Right lung (tissue), 5 donors: ENCODE results near the gene KDM4B. TPM values are rescaled to one million over a fixed set of nuclear protein-coding genes. Genes with fewer than 3 reads are reported as not detected.

ENCODE experiments used
- DNase-seq, 2 donors: peaks; one replicate each; pipeline ENCODE4 v3.0.0-alpha.2; 2013
- polyA plus RNA-seq, 5 donors: library from polyadenylated mRNA; unstranded; fragments of 120-200 nt; gene quantifications; one replicate each; pipeline versions ENCODE4 v1.2.1 to v1.2.3, GENCODE V29; 2013; ENCODE audit warnings: inconsistent platforms in 1 of 5, low replicate concordance in 1 of 5; ENCODE audit not compliant: insufficient read length in 5 of 5, insufficient read depth in 1 of 5

The KDM4B gene
- polyA plus RNA-seq, 5 donors: 19.1 to 34.8 (median 24.8) TPM

DNA sequence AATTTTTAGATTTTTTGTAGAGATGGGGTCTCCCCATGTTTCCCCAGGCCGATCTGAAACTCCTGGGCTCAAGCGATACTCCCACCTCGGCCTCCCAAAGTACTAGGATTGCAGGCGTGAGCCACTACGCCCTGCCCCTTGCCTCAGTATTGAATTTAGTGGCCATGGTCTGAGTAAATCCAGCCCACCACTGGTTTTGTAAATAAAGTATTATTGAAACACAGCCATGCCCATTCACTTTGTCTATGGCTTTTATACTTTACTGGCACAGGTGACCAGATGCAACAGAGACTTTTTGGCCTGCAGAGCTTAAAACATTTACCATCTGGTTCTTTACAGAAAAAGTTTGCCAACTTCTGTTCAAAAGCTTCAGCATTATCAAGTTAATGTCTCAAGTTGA is 227.9 kb downstream of the KDM4B start:
- DNase-seq: no peak

- DNase-seq: no peak
Measured at GRCh38 chr19:5200844-5201243, 231.9 kb downstream of the KDM4B start.

GRCh38 chr19:5202553-5202952 is 233.6 kb downstream of the KDM4B start:
- DNase-seq: no peak

Other genes starting within 250 kb of the KDM4B start
- 10 to 100 TPM; 20.2 to 34.1 (median 29.0) TPM for gene DPP9, start 245.3 kb upstream of the KDM4B start, polyA plus RNA-seq
- gene FEM1A, start 177.4 kb upstream of the KDM4B start, polyA plus RNA-seq: 1 to 10 TPM; 1.4 to 2.4 (median 1.6) TPM
- 1 to 10 TPM; 5.7 to 9.0 (median 7.7) TPM for gene TICAM1, start 137.4 kb upstream of the KDM4B start, polyA plus RNA-seq
- 10 to 100 TPM; 34.2 to 54.6 (median 40.5) TPM for gene PLIN3, start 101.4 kb upstream of the KDM4B start, polyA plus RNA-seq
- under 1 TPM in 3 of 5 donors, not detected in 2; 0.06 to 0.18 (median 0.12) TPM for gene ARRDC5, start 66.2 kb upstream of the KDM4B start, polyA plus RNA-seq
- gene UHRF1, start 59.6 kb upstream of the KDM4B start, polyA plus RNA-seq: 10 to 100 TPM; 17.5 to 24.6 (median 23.0) TPM